Esophagus muscularis mucosa (tissue), 3 donors: Measurements from ENCODE around the gene ZNF513.

ENCODE experiments used
- POLR2A ChIP-seq: fragments of 450-650 bp; IDR thresholded peaks from one replicate; pipeline ENCODE4 v1.6.1; 2017; ENCODE audit warnings: antibody characterized with exemption, moderate library complexity, mild to moderate bottlenecking, low read depth
- POLR2AphosphoS5 ChIP-seq, 2 donors: sonication (generic); formaldehyde crosslinking; IDR thresholded peaks; one replicate each; pipeline ENCODE4 v1.6.1; 2017; ENCODE audit warnings: antibody characterized with exemption in 2 of 2
- TF ChIP-seq, protein P1 (sequence below), 3 experiments: fragments of 200-600 bp in 2 of 3; fragments of 450-650 bp in 1 of 3; sonication (generic) in 2 of 3; IDR thresholded peaks; one replicate each; pipeline ENCODE4 v1.5.1; 2017 to 2019; ENCODE audit warnings: antibody characterized with exemption in 3 of 3, mild to moderate bottlenecking in 2 of 3, moderate library complexity in 1 of 3

- TF ChIP-seq, protein P1, sequence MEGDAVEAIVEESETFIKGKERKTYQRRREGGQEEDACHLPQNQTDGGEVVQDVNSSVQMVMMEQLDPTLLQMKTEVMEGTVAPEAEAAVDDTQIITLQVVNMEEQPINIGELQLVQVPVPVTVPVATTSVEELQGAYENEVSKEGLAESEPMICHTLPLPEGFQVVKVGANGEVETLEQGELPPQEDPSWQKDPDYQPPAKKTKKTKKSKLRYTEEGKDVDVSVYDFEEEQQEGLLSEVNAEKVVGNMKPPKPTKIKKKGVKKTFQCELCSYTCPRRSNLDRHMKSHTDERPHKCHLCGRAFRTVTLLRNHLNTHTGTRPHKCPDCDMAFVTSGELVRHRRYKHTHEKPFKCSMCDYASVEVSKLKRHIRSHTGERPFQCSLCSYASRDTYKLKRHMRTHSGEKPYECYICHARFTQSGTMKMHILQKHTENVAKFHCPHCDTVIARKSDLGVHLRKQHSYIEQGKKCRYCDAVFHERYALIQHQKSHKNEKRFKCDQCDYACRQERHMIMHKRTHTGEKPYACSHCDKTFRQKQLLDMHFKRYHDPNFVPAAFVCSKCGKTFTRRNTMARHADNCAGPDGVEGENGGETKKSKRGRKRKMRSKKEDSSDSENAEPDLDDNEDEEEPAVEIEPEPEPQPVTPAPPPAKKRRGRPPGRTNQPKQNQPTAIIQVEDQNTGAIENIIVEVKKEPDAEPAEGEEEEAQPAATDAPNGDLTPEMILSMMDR (IDR thresholded peaks at IDR 0.05) = no peak
- TF ChIP-seq POLR2A (no peak), POLR2AphosphoS5 (IDR thresholded peaks at IDR 0.05) (no peak)
Observed at GRCh38 chr2:27378809-27379290, 1.7 kb downstream of the ZNF513 start.
